Globus pallidus (tissue), 1 donor: ENCODE results near the gene NPEPPS.
A peak's percentile ranks its signal among the peaks of the same experiment; 100 is the strongest.

Experiments used
- DNase-seq: peaks from one replicate; pipeline ENCODE4 v3.0.0-alpha.2; 2015; ENCODE audit warnings: low spot score

Gene NPEPPS

DNA sequence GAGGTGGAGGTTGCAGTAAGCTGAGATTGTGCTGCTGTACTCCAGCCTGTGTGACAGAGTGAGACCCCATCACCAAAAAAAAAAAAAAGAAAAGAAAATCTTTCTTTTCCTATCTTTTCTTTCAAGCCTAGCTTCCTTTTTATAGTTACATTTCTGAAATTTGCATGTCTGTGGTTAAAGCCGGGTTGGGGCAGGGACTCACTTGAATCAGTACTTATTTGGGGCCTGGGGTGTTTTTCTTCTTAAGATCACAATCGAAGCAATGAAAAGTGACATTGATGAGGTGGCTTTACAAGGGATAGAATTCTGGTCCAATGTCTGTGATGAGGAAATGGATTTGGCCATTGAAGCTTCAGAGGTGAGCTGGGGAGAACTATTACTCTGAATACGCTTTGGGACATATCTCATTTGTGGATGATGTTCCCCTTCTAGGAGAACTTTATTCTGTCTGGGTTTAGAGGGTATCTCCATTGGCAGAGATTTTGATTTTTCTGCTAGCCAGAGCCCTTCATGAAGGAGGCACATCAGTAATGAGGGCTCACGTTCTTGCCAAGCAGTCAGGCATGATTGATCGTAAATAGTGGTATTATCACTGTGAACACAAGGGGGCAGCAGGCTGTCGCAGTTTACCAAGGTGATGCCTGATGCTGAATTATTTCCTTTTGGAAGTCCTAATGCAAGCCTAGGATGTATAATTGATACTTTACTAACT lies 133.2 kb downstream of the NPEPPS start:
- DNase-seq: peak; percentile 46

DNA sequence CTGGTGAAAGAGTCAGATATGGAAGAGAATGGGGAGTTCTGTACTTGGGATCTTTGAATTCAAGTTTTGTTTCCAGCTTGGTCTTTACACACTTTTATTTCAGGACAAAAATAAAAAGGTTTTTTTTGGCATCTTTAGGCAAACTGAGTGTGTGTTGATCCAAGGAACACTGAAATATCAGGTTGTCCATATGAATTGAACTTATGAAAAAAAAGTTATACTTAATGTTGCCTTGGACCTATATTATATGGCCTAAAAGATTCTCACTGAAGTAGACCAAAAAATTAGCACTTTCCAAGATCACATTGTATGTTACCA lies 133.7 kb downstream of the NPEPPS start:
- no peak for DNase-seq

DNA sequence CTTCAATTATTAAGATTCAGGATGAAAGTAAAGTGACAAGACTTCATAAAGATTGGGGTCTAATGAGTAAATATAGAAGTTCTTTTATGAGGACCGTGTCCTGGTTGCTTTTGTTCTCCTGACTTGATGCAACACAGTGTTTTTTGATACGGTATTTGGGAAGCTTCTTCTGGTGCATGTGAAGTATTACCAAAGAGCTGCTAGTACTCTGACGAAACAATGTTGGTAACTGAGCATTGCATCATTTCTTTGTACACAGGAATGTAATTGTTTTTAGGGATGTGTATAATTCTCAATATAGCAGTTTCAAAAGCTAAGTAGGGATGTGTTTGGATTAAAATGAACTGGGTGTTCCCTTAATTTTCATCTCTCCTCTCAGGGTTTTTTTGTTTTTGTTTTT lies 134.7 kb downstream of the NPEPPS start:
- no peak for DNase-seq

DNA sequence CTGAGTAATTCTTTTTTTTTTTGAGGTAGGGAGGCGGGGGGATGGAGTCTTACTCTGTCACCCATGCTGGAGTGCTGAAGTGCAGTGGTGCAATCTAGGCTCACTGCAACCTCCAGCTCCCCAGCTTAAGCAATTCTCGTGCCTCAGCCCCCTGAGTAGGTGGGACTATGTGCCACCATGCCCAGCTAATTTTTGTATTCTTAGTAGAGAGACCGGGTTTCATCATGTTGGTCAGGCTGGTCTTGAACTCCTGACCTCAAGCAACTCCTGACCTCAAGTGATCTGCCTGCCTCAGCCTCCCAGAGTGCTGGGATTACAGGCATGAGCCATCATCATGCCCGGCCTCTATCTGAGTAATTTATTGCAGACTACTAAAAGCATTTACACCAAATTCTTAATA lies 138.2 kb downstream of the NPEPPS start:
- no peak for DNase-seq

DNA sequence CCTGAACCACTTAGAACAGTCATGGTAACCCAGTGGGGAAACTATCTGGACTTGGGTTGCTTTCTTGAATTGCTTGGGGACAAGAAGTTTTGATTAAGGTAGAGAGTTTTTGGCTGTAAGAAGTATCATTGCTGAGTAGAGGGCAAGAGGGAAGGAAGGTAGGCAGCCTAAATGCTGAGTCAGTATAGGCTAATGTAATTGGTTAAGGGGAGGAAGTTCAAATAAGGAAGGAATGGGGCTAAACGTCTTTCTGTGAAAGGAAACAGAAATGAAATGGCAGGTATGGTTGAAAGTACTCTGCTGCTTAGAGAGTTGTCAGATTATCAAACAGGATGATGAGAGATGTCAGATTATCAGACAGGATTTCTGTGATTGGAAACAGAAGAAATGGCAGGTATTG lies 139.2 kb downstream of the NPEPPS start:
- DNase-seq: no peak
